GM18868 (cell line): ENCODE data around the gene CDY1.
"Not testable (repeated sequence)": the region's sequence is repeated elsewhere in the genome, so short reads cannot be mapped to it uniquely, and the experiment has no call there.

Experiments used
- ATAC-seq: cut with Tn5 transposase; IDR thresholded peaks from one replicate; pipeline ENCODE4 v1.9.1; 2021; ENCODE audit warnings: mild to moderate bottlenecking, moderate library complexity; ENCODE audit not compliant: unreplicated experiment

CDY1 gene, protein sequence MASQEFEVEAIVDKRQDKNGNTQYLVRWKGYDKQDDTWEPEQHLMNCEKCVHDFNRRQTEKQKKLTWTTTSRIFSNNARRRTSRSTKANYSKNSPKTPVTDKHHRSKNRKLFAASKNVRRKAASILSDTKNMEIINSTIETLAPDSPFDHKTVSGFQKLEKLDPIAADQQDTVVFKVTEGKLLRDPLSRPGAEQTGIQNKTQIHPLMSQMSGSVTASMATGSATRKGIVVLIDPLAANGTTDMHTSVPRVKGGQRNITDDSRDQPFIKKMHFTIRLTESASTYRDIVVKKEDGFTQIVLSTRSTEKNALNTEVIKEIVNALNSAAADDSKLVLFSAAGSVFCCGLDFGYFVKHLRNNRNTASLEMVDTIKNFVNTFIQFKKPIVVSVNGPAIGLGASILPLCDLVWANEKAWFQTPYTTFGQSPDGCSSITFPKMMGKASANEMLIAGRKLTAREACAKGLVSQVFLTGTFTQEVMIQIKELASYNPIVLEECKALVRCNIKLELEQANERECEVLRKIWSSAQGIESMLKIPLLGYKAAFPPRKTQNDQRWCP

DNA sequence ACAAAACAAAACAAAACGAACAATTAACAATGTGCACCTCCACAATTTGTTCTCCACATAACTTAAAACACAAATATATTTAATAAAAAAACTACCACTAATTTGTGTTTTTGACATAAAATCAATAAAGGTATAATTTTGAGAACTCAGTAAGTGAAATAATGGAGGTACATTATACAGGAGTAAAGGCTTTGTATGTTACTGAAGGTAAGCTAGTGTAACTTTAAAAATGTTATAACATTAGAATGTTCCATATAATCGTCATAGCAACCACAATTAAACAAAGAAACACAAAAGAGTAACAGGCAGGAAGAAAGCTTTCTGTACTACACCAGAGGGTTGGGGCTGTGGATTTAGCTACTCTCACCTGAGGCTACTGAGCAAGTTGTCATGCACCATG, at the start of gene CDY1:
Gene CDY1 (plus strand): TSS at position 301 of the 400 bp plus-strand sequence. CDS start 326 bp downstream, outside the sequence.
- ATAC-seq: not testable (repeated sequence)

DNA sequence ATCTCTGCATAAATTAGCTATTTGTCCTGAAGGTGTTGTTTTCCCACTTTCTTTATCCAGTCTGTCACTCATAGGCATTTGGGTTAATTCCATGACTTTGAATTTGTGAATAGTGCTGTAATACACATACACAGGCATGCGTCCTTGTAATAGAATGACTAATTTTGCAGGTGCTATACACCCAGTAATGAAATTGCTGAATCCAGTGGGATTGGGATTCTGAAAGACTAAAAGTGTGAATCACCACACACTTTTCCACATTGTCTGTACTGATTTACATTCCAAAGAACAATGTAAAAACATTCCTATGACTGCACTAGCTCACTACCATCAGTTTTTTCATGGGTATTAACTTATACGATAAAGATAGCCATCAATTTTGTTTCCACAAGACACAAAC, 28.6 kb upstream of the CDY1 start:
- not testable (repeated sequence) for ATAC-seq

DNA sequence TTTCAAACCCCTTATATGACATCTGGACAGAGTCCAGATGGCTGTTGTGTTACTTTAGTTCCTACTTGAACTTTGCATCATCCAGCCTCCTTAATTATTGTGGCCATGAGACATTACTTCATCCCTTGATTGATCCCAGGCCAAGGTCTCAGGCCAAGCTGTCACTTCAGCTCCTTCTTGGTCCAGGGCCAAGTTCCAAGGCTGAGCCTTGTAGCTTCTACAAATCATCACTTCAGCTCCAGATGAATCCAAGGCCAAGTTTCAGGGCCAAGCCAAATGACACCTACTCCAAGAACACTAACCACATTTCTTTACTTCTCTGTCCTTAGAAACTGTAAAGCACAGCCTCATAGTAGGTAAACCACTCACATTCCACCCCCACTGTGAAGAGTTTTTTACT, 1.7 kb upstream of the CDY1 start:
- not testable (repeated sequence) for ATAC-seq

DNA sequence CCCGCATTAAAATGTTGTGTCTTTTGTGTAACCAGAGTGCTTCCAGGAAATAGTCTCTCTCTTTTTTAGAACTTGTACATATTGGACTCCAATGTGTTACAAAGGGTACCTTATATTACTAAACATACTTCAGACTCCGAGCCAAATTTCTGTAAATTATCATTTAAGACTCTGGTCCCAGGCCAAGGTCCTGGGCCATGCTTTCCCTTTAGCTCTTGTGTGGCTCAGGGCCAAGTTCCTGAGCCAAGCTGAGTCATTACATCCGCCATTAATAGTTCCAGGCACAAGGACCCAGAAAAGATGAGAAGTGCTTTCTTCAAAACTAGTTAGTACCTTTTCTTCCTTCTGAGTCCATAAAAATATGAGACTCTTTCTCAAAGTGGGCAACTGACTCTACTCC, 4.6 kb downstream of the CDY1 start:
- ATAC-seq: not testable (repeated sequence)

DNA sequence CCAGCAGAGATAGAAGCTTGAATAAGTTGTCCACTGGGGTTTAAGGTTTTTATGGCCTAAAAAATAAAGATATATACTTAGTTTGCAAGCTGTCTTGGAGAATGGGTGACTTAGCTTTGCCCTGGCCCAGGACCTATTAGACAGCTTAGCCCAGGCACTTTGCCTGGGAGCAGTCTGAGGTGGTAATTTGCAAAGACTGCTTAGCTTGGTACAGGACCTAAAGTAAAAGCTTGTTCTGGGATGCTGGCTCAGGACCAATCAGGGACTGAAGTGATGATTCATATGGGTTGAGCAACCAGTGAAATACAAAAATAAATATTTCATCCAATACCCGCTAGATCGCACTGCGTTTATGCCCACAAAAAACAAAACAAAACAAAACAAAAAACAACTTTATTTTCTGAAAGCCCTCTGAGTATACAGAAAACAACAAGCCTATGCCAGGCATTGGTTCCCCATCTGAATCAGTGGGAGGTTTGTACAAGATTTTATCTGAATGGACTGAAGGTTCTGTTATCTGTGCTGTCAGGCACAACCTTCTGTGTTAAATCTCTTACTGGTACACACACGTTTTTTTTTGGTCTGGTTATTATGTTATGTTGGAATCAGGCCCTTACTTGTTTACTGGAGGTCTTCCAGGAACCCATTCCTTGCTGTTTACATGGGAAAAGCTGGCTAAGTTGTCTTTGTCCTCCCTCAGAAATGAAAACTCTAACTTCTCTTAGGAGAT, 8.6 kb downstream of the CDY1 start:
- ATAC-seq: not testable (repeated sequence)

DNA sequence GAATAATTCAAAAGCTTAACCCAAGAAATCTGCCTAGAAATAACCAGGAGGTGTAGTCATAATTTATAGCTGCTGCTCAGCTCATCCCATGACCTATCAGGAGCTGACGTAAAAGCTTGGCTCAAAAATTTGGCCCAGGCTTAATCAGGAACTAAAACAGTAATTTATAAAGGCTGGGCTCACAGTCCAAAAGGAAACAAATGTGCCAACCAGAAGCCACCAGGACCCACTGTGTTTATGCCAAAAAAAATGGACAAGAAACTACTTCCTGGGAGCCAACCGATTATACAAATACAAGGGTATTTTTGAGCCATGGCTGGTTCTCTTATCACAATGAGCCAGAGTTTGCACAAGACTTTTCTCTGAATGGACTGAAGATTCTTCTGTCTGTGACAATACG, 17.9 kb downstream of the CDY1 start:
- ATAC-seq: not testable (repeated sequence)

DNA sequence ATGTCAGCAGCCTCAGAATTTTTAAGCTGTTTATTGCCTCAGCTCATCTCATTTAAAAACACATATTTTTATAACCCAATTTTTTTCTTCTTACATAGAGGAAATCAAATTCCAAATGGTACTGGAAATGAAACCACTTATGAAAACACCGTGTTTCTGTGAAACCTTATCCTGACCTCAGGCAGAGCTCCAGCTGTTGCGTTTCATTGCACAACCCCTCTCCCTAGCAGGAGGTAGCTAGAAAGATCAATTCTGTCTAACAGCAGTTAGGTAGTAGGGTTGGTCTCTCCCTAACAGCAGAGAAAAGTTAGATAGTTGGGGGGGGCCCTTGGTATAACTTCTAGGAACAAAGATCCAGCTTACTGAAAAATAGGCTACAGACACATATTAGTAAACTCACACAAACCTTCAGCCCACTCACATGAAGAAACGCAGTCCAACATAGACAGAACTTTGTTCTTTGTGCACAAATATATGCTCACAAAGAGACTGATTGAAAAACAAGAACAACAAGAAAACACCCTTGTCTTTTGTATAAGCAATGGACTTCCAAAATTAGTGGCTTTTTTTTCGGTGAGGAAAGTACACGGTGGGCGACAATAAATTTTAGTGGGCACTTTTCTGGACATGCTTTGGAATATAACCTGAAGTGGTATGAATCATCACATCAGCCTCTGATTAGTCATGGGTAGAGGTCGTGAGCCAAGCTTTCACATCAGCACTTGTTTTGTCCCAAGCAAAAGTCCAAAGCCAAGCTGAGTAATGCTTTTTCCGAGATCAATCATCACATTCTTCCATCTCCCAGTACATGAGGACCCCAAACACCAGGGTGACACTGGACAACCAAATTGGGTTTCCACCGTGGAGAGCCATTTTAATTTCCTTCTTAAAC, 21.4 kb downstream of the CDY1 start:
- ATAC-seq: not testable (repeated sequence)
